HEK293T (cell line): ENCODE data around the gene TNIK.

Source experiments
- CTCF ChIA-PET: fragments of 350-600 bp; formaldehyde crosslinking; extraction: SDS; loops from one replicate; lab custom pipeline; 2021; ENCODE audit warnings: antibody characterized with exemption, inconsistent platforms; lab: Yijun Ruan, JAX
- POLR2A ChIA-PET: fragments of 350-600 bp; formaldehyde crosslinking; extraction: SDS; loops from one replicate; lab custom pipeline; 2020; ENCODE audit warnings: antibody characterized with exemption, inconsistent platforms; lab: Yijun Ruan, JAX
- DNase-seq: peaks from one replicate; pipeline ENCODE4 v3.0.0; 2012; ENCODE audit warnings: mixed read lengths; ENCODE audit errors: extremely low spot score
- ARNT ChIP-seq: fragments of 450-650 bp; IDR thresholded peaks from 2 replicates; pipeline ENCODE4 v1.6.1; 2017; ENCODE audit warnings: mild to moderate bottlenecking
- BHLHE40 ChIP-seq: fragments of 450-650 bp; IDR thresholded peaks from 2 replicates; pipeline ENCODE4 v1.6.1; 2016; ENCODE audit warnings: mild to moderate bottlenecking, moderate library complexity, borderline replicate concordance
- CTBP1 ChIP-seq: fragments of 450-650 bp; IDR thresholded peaks from 2 replicates; pipeline ENCODE4 v1.6.1; 2016; ENCODE audit warnings: borderline replicate concordance
- ELF4 ChIP-seq: fragments of 450-650 bp; IDR thresholded peaks from 2 replicates; pipeline ENCODE4 v1.6.1; 2017; ENCODE audit warnings: antibody characterized with exemption
- FOXA1 ChIP-seq: fragments of 450-650 bp; IDR thresholded peaks from 2 replicates; pipeline ENCODE4 v1.6.1; 2016; ENCODE audit warnings: mild to moderate bottlenecking
- FOXK2 ChIP-seq: fragments of 450-650 bp; IDR thresholded peaks from 2 replicates; pipeline ENCODE4 v1.6.1; 2016; ENCODE audit warnings: mild to moderate bottlenecking
- FOXM1 ChIP-seq: fragments of 450-650 bp; IDR thresholded peaks from 2 replicates; pipeline ENCODE4 v1.6.1; 2017; ENCODE audit warnings: mild to moderate bottlenecking, borderline replicate concordance
- HDGF ChIP-seq: fragments of 450-650 bp; IDR thresholded peaks from 2 replicates; pipeline ENCODE4 v1.6.1; 2017; ENCODE audit warnings: antibody characterized with exemption, borderline replicate concordance
- L3MBTL2 ChIP-seq: fragments of 450-650 bp; conservative IDR thresholded peaks from 2 replicates; pipeline ENCODE4 v1.6.1; 2016; ENCODE audit warnings: mild to moderate bottlenecking
- LEF1 ChIP-seq: fragments of 450-650 bp; IDR thresholded peaks from 2 replicates; pipeline ENCODE4 v1.6.1; 2017; ENCODE audit warnings: mild to moderate bottlenecking, borderline replicate concordance
- NFRKB ChIP-seq: fragments of 450-650 bp; IDR thresholded peaks from 2 replicates; pipeline ENCODE4 v1.6.1; 2016; ENCODE audit warnings: mild to moderate bottlenecking, moderate library complexity
- PKNOX1 ChIP-seq: fragments of 450-650 bp; IDR thresholded peaks from 2 replicates; pipeline ENCODE4 v1.6.1; 2016
- SP1 ChIP-seq: fragments of 450-650 bp; IDR thresholded peaks from 2 replicates; pipeline ENCODE4 v1.6.1; 2017
- SUZ12 ChIP-seq: fragments of 450-650 bp; IDR thresholded peaks from 2 replicates; pipeline ENCODE4 v1.6.1; 2016; ENCODE audit warnings: mild to moderate bottlenecking
- TARDBP ChIP-seq: fragments of 450-650 bp; IDR thresholded peaks from 2 replicates; pipeline ENCODE4 v1.6.1; 2016
- ZNF384 ChIP-seq: fragments of 450-650 bp; IDR thresholded peaks from 2 replicates; pipeline ENCODE4 v1.6.1; 2016

Gene TNIK

GRCh38 chr3:171129827-171130226 lies 330.4 kb downstream of the TNIK start:
- POLR2A ChIA-PET, result no interaction called here
- CTCF ChIA-PET, result no interaction called here
- DNase-seq, result no peak
- no peak for TF ChIP-seq SUZ12
- TF ChIP-seq PKNOX1, result no peak
- no peak for TF ChIP-seq TARDBP
- no peak for TF ChIP-seq LEF1
- no peak for TF ChIP-seq NFRKB
- TF ChIP-seq FOXM1, result no peak
- no peak for TF ChIP-seq FOXK2

- CTCF ChIA-PET, result no interaction called here
- no peak for DNase-seq
- POLR2A ChIA-PET, result no interaction called here
- TF ChIP-seq PKNOX1 (no peak), FOXA1 (no peak), LEF1 (no peak), SP1 (no peak)
Measured at GRCh38 chr3:171127611-171128010, 332.6 kb downstream of the TNIK start.

GRCh38 chr3:171126478-171127209 lies 333.6 kb downstream of the TNIK start:
- CTCF ChIA-PET, result no interaction called here
- TF ChIP-seq FOXK2, result no peak
- TF ChIP-seq BHLHE40, result no peak
- TF ChIP-seq PKNOX1, result no peak
- no peak for TF ChIP-seq L3MBTL2
- TF ChIP-seq NFRKB, result no peak
- TF ChIP-seq HDGF, result no peak
- TF ChIP-seq SUZ12, result no peak
- no peak for TF ChIP-seq SP1
- DNase-seq, result no peak
- POLR2A ChIA-PET, result no interaction called here

GRCh38 chr3:171125010-171125409 lies 335.2 kb downstream of the TNIK start:
- ChIA-PET CTCF (no interaction called here), POLR2A (no interaction called here)
- TF ChIP-seq HDGF (no peak), TARDBP (no peak), FOXM1 (no peak), FOXK2 (no peak), LEF1 (no peak), SUZ12 (no peak), NFRKB (no peak), ZNF384 (no peak), ELF4 (no peak), L3MBTL2 (no peak), FOXA1 (no peak), SP1 (no peak), BHLHE40 (no peak), PKNOX1 (no peak), CTBP1 (no peak), ARNT (no peak)
- DNase-seq, result no peak

GRCh38 chr3:171123915-171124314 lies 336.3 kb downstream of the TNIK start:
- TF ChIP-seq NFRKB (no peak), ZNF384 (no peak), SUZ12 (no peak), CTBP1 (no peak), BHLHE40 (no peak), SP1 (no peak), ELF4 (no peak), FOXM1 (no peak), ARNT (no peak), L3MBTL2 (no peak), PKNOX1 (no peak), LEF1 (no peak), HDGF (no peak), FOXA1 (no peak)
- POLR2A ChIA-PET, result no interaction called here
- DNase-seq, result no peak
- CTCF ChIA-PET, result no interaction called here

GRCh38 chr3:171122861-171123260 lies 337.3 kb downstream of the TNIK start:
- POLR2A ChIA-PET, result no interaction called here
- no peak for TF ChIP-seq NFRKB
- no peak for TF ChIP-seq BHLHE40
- TF ChIP-seq SUZ12, result no peak
- TF ChIP-seq ELF4, result no peak
- CTCF ChIA-PET, result no interaction called here
- no peak for DNase-seq
